Colonic mucosa (tissue), 4 donors: ENCODE measurements around the gene CH25H. TPM values are rescaled to one million over a fixed set of nuclear protein-coding genes. Genes with fewer than 3 reads are reported as not detected.
"Not testable (repeated sequence)": the region's sequence is repeated elsewhere in the genome, so short reads cannot be mapped to it uniquely, and the experiment has no call there.

ENCODE experiments used
- DNase-seq: peaks from one replicate; pipeline ENCODE4 v3.0.0-alpha.2; 2020
- H3K27ac ChIP-seq: fragments of 200-600 bp; one replicate; pipeline ENCODE4 v1.8.0; 2021
- H3K27me3 ChIP-seq: fragments of 200-600 bp; one replicate; pipeline ENCODE4 v1.8.0; 2021
- H3K36me3 ChIP-seq: fragments of 200-600 bp; one replicate; pipeline ENCODE4 v1.8.0; 2021
- H3K4me1 ChIP-seq: fragments of 200-600 bp; one replicate; pipeline ENCODE4 v1.8.0; 2021; ENCODE audit warnings: mild to moderate bottlenecking
- H3K4me3 ChIP-seq: fragments of 200-600 bp; one replicate; pipeline ENCODE4 v1.8.0; 2021
- H3K9ac ChIP-seq, 2 donors: one replicate each; pipeline ENCODE4 v1.7.0; 2013; ENCODE audit warnings: control low read depth in 2 of 2, low read depth in 2 of 2, low read length in 2 of 2
- H3K9me3 ChIP-seq: fragments of 200-600 bp; one replicate; pipeline ENCODE4 v1.8.0; 2021
- CTCF ChIP-seq: fragments of 200-600 bp; IDR thresholded peaks from one replicate; pipeline ENCODE4 v1.8.0; 2022; ENCODE audit warnings: antibody characterized with exemption, mild to moderate bottlenecking
- intact Hi-C: fragments of 100-400 bp; cut with DNase I; formaldehyde crosslinking; loops from one replicate; pipeline ENCODE4 v1.14.1; 2022
- total RNA-seq, 2 donors: library from RNA; stranded (reverse); fragmentation: NEBNext Ultra II Directional in 1 of 2; extraction: Animal tissue kit (Norgen Biotek cat#: 25700) in 1 of 2; gene quantifications; one replicate each; pipeline ENCODE4 v1.2.1, GENCODE V29; 2021
- donor health status: healthy.
- donor health status: DM: no; HTN: no; CAD: no.
- donor health status: DM: no; HTN: no; CAD: no.

CH25H gene
- total RNA-seq, 2 donors from 2014 or later: 0.40 to 1.7 TPM

- DNase-seq: no peak
- no peak for TF ChIP-seq CTCF
- H3K9me3 ChIP-seq: no peaks in the 10 kb centered on the region
- H3K36me3 ChIP-seq: no peaks in the 10 kb centered on the region
- intact Hi-C loops: no loop called here
- peak overlapping the region; percentile 30 for H3K27ac ChIP-seq
- H3K9ac ChIP-seq: peak overlapping the region; percentile 62 to 66
- peak overlapping the region; percentile 66 for H3K4me3 ChIP-seq
- H3K27me3 ChIP-seq: no peaks in the 10 kb centered on the region
- peaks cover 6% of the 10 kb centered on the region for H3K4me1 ChIP-seq
These were observed 43.8 kb upstream of the CH25H start for GRCh38 chr10:89250865-89251408.

GRCh38 chr10:89248990-89249389 lies 41.9 kb upstream of the CH25H start:
- H3K9me3 ChIP-seq: no peaks in the 10 kb centered on the region
- no peaks in the 10 kb centered on the region for H3K36me3 ChIP-seq
- H3K4me1 ChIP-seq: peaks cover 6% of the 10 kb centered on the region
- H3K9ac ChIP-seq: no peak overlapping the region
- no peak overlapping the region for H3K27ac ChIP-seq
- H3K4me3 ChIP-seq: no peak overlapping the region
- no peak for TF ChIP-seq CTCF
- H3K27me3 ChIP-seq: no peaks in the 10 kb centered on the region
- no peak for DNase-seq
- intact Hi-C loops: no loop called here

- intact Hi-C loops, H3K27ac ChIP-seq, DNase-seq, H3K4me3 ChIP-seq, H3K4me1 ChIP-seq, H3K36me3 ChIP-seq, H3K9me3 ChIP-seq, H3K9ac ChIP-seq, H3K27me3 ChIP-seq: not testable (repeated sequence)
These were observed 40.5 kb upstream of the CH25H start for GRCh38 chr10:89247623-89248022.

GRCh38 chr10:89245802-89246201 lies 38.7 kb upstream of the CH25H start:
- H3K36me3 ChIP-seq: no peaks in the 10 kb centered on the region
- H3K4me1 ChIP-seq: peaks cover 9% of the 10 kb centered on the region
- no peak overlapping the region for H3K27ac ChIP-seq
- no peak overlapping the region for H3K4me3 ChIP-seq
- no peaks in the 10 kb centered on the region for H3K9me3 ChIP-seq
- H3K9ac ChIP-seq: no peak overlapping the region
- H3K27me3 ChIP-seq: no peaks in the 10 kb centered on the region
- DNase-seq: no peak
- intact Hi-C loops: no loop called here
- no peak for TF ChIP-seq CTCF

- Histone ChIP-seq H3K9ac (no peak overlapping the region), H3K27ac (no peak overlapping the region), H3K36me3 (no peaks in the 10 kb centered on the region), H3K4me3 (no peak overlapping the region), H3K4me1 (peaks cover 4% of the 10 kb centered on the region), H3K27me3 (no peaks in the 10 kb centered on the region), H3K9me3 (no peaks in the 10 kb centered on the region)
- no peak for DNase-seq
- intact Hi-C loops: no loop called here
- no peak for TF ChIP-seq CTCF
These were observed 35.9 kb upstream of the CH25H start for GRCh38 chr10:89242840-89243568.

GRCh38 chr10:89242345-89242684 lies 35.2 kb upstream of the CH25H start:
- H3K27me3 ChIP-seq: no peaks in the 10 kb centered on the region
- no peaks in the 10 kb centered on the region for H3K9me3 ChIP-seq
- TF ChIP-seq CTCF: no peak
- H3K4me1 ChIP-seq: peaks cover 4% of the 10 kb centered on the region
- no peak overlapping the region for H3K27ac ChIP-seq
- no peak for DNase-seq
- no peak overlapping the region for H3K9ac ChIP-seq
- intact Hi-C loops: no loop called here
- no peaks in the 10 kb centered on the region for H3K36me3 ChIP-seq
- no peak overlapping the region for H3K4me3 ChIP-seq
